WTC11 (cell line): ENCODE results near the gene TAL1.

Experiments
- CREM ChIP-seq: sonication (generic); formaldehyde crosslinking; IDR thresholded peaks from 2 replicates; pipeline ENCODE4 v1.8.1; 2022; ENCODE audit warnings: mild to moderate bottlenecking, missing genetic modification reagents, moderate library complexity
- ETV6 ChIP-seq: sonication (generic); formaldehyde crosslinking; IDR thresholded peaks from 2 replicates; pipeline ENCODE4 v1.8.1; 2022; ENCODE audit warnings: mild to moderate bottlenecking, missing genetic modification reagents
- FOXJ3 ChIP-seq: sonication (generic); formaldehyde crosslinking; IDR thresholded peaks from 2 replicates; pipeline ENCODE4 v1.9.0; 2021; ENCODE audit warnings: missing genetic modification reagents, mild to moderate bottlenecking, borderline replicate concordance
- SP1 ChIP-seq: sonication (generic); formaldehyde crosslinking; conservative IDR thresholded peaks from 2 replicates; pipeline ENCODE4 v1.8.1; 2022; ENCODE audit warnings: missing genetic modification reagents
- TEAD1 ChIP-seq: sonication (generic); formaldehyde crosslinking; IDR thresholded peaks from 2 replicates; pipeline ENCODE4 v1.8.0; 2022; ENCODE audit warnings: mild to moderate bottlenecking, missing genetic modification reagents
- ZNF263 ChIP-seq: sonication (generic); formaldehyde crosslinking; IDR thresholded peaks from 2 replicates; pipeline ENCODE4 v1.8.1; 2022; ENCODE audit warnings: low read depth, mild to moderate bottlenecking, moderate library complexity, missing genetic modification reagents
- ZNF317 ChIP-seq: sonication (generic); formaldehyde crosslinking; IDR thresholded peaks from 2 replicates; pipeline ENCODE4 v1.8.1; 2023; ENCODE audit warnings: low read depth, mild to moderate bottlenecking, moderate library complexity, missing genetic modification reagents, borderline replicate concordance
- TF ChIP-seq, protein P1 (sequence below): fragments of 200-600 bp; IDR thresholded peaks from 2 replicates; pipeline ENCODE4 v1.8.0; 2022; ENCODE audit warnings: antibody characterized with exemption
- TF ChIP-seq, protein P2 (sequence below): sonication (generic); formaldehyde crosslinking; IDR thresholded peaks from 2 replicates; pipeline ENCODE4 v1.8.1; 2023; ENCODE audit warnings: mild to moderate bottlenecking, missing genetic modification reagents
- TF ChIP-seq, protein P3 (sequence below): sonication (generic); formaldehyde crosslinking; IDR thresholded peaks from 2 replicates; pipeline ENCODE4 v1.8.1; 2023; ENCODE audit warnings: mild to moderate bottlenecking, missing genetic modification reagents, moderate library complexity

DNA sequence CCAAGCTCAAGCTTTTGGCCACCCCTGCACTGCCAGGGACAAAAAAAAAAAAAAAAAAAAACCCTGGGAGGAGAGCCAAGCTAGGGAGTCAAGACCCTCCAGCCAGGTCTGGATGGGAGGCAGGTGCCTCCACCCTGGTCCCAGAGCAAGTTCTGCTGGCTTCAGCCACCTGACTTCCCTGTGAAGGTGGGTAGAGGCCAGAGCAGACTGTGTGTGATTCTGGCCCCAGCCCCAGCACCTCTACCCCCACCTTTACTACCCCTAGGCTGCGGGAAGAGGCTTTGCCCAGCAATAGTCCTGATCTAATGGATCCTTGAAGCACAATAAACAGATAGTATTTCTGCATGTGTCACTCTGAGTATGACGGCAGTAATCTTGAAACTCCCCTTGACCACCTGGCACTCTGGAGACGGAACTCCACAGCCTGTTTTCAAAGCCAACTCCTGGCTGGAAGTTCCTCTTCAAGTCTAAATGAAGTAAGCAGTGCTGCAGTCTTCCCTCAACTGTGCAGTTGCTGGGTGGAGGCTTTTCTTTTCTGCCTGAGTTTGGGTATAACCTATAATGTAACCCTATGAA lies 51.9 kb downstream of the TAL1 start:
- TF ChIP-seq, protein P1, sequence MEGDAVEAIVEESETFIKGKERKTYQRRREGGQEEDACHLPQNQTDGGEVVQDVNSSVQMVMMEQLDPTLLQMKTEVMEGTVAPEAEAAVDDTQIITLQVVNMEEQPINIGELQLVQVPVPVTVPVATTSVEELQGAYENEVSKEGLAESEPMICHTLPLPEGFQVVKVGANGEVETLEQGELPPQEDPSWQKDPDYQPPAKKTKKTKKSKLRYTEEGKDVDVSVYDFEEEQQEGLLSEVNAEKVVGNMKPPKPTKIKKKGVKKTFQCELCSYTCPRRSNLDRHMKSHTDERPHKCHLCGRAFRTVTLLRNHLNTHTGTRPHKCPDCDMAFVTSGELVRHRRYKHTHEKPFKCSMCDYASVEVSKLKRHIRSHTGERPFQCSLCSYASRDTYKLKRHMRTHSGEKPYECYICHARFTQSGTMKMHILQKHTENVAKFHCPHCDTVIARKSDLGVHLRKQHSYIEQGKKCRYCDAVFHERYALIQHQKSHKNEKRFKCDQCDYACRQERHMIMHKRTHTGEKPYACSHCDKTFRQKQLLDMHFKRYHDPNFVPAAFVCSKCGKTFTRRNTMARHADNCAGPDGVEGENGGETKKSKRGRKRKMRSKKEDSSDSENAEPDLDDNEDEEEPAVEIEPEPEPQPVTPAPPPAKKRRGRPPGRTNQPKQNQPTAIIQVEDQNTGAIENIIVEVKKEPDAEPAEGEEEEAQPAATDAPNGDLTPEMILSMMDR: no peak
- TF ChIP-seq CREM (CRISPR knock-in tag) (no peak), FOXJ3 (no peak), SP1 (CRISPR knock-in tag) (no peak), ZNF317 (no peak), TEAD1 (CRISPR knock-in tag) (no peak), ETV6 (CRISPR knock-in tag) (no peak), ZNF263 (no peak)
- TF ChIP-seq, protein P2, sequence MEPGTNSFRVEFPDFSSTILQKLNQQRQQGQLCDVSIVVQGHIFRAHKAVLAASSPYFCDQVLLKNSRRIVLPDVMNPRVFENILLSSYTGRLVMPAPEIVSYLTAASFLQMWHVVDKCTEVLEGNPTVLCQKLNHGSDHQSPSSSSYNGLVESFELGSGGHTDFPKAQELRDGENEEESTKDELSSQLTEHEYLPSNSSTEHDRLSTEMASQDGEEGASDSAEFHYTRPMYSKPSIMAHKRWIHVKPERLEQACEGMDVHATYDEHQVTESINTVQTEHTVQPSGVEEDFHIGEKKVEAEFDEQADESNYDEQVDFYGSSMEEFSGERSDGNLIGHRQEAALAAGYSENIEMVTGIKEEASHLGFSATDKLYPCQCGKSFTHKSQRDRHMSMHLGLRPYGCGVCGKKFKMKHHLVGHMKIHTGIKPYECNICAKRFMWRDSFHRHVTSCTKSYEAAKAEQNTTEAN (CRISPR knock-in tag): no peak
- TF ChIP-seq, protein P3, sequence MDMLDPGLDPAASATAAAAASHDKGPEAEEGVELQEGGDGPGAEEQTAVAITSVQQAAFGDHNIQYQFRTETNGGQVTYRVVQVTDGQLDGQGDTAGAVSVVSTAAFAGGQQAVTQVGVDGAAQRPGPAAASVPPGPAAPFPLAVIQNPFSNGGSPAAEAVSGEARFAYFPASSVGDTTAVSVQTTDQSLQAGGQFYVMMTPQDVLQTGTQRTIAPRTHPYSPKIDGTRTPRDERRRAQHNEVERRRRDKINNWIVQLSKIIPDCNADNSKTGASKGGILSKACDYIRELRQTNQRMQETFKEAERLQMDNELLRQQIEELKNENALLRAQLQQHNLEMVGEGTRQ (CRISPR knock-in tag): no peak
